Dermis blood vessel endothelial cell (primary cell): Measurements from ENCODE around the gene MRPL36. TPM values are rescaled to one million over a fixed set of nuclear protein-coding genes. Genes with fewer than 3 reads are reported as not detected.

Experiments
- DNase-seq: peaks from one replicate; pipeline ENCODE4 v3.0.0; 2010
- total RNA-seq: library from RNA; depleted of rRNA; stranded (reverse); fragments of >200 nt; gene quantifications from 2 replicates; pipeline ENCODE4 v1.2.3, GENCODE V29; 2014

MRPL36 gene
- total RNA-seq, 1 donor from 2014 or later = 32.2 TPM

- no peak for DNase-seq
These were observed 19.6 kb downstream of the MRPL36 start for GRCh38 chr5:1779782-1780613.

- no peak for DNase-seq
These were observed 20.5 kb downstream of the MRPL36 start for GRCh38 chr5:1779021-1779680.

GRCh38 chr5:1778138-1779020, 21.3 kb downstream of the MRPL36 start:
- DNase-seq = no peak

- DNase-seq = no peak
These were observed 22.1 kb downstream of the MRPL36 start for GRCh38 chr5:1777281-1778137.

- no peak for DNase-seq
These were observed 22.8 kb downstream of the MRPL36 start for GRCh38 chr5:1776831-1777230.

- peak; percentile 70 for DNase-seq
These were observed 27.0 kb downstream of the MRPL36 start for GRCh38 chr5:1772634-1773033.

- DNase-seq = no peak
These were observed 28.2 kb downstream of the MRPL36 start for GRCh38 chr5:1771149-1772065.

- DNase-seq = no peak
These were observed 29.2 kb downstream of the MRPL36 start for GRCh38 chr5:1770443-1770802.

GRCh38 chr5:1769752-1770442, 29.7 kb downstream of the MRPL36 start:
- no peak for DNase-seq

GRCh38 chr5:1769017-1769640, 30.5 kb downstream of the MRPL36 start:
- no peak for DNase-seq

- DNase-seq = no peak
These were observed 31.2 kb downstream of the MRPL36 start for GRCh38 chr5:1768283-1769000.

- no peak for DNase-seq
These were observed 31.9 kb downstream of the MRPL36 start for GRCh38 chr5:1767524-1768282.

- no peak for DNase-seq
These were observed 33.8 kb downstream of the MRPL36 start for GRCh38 chr5:1765880-1766235.

- no peak for DNase-seq
These were observed 34.3 kb downstream of the MRPL36 start for GRCh38 chr5:1765141-1765879.

GRCh38 chr5:1764606-1764960, 35.1 kb downstream of the MRPL36 start:
- DNase-seq = no peak

- no peak for DNase-seq
These were observed 35.6 kb downstream of the MRPL36 start for GRCh38 chr5:1763960-1764605.

GRCh38 chr5:1763548-1763911, 36.1 kb downstream of the MRPL36 start:
- DNase-seq = peak; percentile 85
